ENCODE data around the gene LNX1. TPM values are rescaled to one million over a fixed set of nuclear protein-coding genes. Genes with fewer than 3 reads are reported as not detected.

LNX1 gene
- total RNA-seq, 1 donor from 2014 or later: 3.3 TPM

DNA sequence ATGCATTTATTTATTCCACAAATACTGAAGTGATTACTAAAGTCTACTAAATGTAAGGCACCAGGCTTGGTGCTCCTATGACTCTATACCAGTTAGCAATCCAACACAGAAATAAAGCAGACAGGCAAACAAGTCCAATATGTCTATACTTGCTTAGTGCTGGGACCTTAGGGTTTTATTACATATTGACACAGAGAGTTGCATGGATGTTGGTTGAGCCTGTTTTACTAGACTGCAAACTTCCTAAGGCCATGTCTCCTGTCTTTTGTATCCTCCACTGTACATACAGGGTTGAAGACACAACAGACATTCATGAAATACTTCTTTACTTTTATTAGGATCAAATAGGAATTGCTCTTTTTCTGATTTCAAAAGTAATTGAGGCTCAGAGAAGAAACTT lies 69.0 kb downstream of the LNX1 start:
- TF ChIP-seq, protein P1, sequence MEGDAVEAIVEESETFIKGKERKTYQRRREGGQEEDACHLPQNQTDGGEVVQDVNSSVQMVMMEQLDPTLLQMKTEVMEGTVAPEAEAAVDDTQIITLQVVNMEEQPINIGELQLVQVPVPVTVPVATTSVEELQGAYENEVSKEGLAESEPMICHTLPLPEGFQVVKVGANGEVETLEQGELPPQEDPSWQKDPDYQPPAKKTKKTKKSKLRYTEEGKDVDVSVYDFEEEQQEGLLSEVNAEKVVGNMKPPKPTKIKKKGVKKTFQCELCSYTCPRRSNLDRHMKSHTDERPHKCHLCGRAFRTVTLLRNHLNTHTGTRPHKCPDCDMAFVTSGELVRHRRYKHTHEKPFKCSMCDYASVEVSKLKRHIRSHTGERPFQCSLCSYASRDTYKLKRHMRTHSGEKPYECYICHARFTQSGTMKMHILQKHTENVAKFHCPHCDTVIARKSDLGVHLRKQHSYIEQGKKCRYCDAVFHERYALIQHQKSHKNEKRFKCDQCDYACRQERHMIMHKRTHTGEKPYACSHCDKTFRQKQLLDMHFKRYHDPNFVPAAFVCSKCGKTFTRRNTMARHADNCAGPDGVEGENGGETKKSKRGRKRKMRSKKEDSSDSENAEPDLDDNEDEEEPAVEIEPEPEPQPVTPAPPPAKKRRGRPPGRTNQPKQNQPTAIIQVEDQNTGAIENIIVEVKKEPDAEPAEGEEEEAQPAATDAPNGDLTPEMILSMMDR (conservative IDR thresholded peaks at IDR 0.05; ENCODE audit: low read depth, low read length): no peak

DNA sequence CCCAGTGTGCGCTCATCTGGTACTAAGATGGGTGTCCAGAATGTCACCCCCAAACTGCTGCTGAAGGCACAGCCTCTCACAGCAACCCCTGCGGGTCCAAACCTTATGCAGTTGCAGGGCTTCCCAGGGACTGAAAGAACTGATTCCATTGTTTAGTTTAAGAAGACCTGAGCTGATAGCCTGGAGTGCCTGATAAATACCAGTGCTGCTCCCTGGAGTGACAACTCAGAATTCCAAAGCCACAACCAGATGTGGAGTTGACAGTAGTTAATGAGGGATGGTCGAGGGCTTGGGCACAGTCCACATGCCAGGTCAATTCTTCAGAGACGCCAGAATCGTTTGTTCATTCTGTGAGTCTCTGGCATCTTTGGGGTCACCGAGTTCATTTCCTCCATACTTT lies 71.2 kb downstream of the LNX1 start:
- no peak for DNase-seq (ENCODE audit: low read depth)
- no peak overlapping the region for H3K4me3 ChIP-seq (ENCODE audit: low read depth, low read length)
- TF ChIP-seq, protein P1 (conservative IDR thresholded peaks at IDR 0.05; ENCODE audit: low read depth, low read length): no peak

More for the DNA sequence above, 69.0 kb downstream of the LNX1 start:
- no peak for DNase-seq (ENCODE audit: low read depth)
- H3K4me3 ChIP-seq (ENCODE audit: low read depth, low read length): no peak overlapping the region

DNA sequence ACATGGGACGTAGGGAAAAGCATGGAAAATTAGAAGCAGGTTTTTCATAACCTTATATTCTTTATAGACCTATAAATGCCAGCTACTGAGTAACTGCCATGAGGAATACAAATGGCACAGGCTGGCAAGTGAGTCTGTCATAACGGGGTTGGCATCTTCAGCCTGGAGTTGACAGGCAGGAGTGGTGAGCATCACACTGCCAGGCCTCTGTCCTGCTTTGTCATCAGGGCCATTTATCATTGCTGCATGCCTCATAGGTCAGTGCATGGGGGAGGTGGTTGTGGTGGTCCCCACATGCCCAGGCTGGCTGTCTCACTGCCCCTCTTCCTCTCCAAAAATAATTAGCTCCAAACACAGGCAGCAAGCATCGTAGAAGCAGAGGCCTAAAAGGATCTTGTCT lies 72.5 kb downstream of the LNX1 start:
- H3K4me3 ChIP-seq (ENCODE audit: low read depth, low read length): no peak overlapping the region
- no peak for DNase-seq (ENCODE audit: low read depth)
- TF ChIP-seq, protein P1 (conservative IDR thresholded peaks at IDR 0.05; ENCODE audit: low read depth, low read length): no peak

DNA sequence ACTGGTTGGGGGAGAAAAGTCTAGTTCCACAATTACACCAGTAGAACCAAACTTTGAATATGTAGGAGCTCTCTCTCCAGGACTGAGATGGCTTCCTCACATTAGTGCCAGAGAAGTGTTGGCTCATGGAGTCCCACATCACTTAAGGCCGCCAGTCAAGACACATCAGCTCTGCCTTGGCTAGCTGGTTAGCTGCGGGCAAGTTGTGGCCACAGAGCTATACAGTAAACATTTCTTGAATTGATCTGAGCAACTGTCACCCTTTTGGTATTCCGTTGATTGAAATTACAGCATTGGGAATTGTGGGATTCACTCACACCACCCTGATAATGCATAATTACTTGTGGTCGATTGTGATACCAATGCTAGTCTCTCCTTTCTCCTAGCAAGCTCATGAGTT lies 76.2 kb downstream of the LNX1 start:
- no peak for DNase-seq (ENCODE audit: low read depth)
- TF ChIP-seq, protein P1 (conservative IDR thresholded peaks at IDR 0.05; ENCODE audit: low read depth, low read length): no peak
- H3K4me3 ChIP-seq (ENCODE audit: low read depth, low read length): no peak overlapping the region

DNA sequence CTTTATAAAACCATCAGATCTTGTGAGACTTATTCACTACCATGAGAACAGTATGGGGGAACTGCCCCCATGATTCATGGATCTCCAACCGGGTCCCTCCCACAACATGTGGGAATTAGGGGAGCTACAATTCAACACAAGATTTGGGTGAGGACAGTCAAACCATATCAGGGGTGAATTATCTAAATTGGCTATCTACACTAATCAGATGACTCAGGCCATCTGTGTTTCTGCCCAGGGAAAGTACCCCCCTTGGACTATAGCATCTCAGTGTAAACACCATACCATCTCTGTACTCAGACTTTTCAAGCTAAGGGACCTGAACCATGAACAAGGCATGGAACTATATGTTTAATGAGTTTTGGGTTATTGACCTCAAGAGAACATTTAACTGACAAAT lies 76.8 kb downstream of the LNX1 start:
- H3K4me3 ChIP-seq (ENCODE audit: low read depth, low read length): no peak overlapping the region
- no peak for DNase-seq (ENCODE audit: low read depth)
- TF ChIP-seq, protein P1 (conservative IDR thresholded peaks at IDR 0.05; ENCODE audit: low read depth, low read length): no peak

DNA sequence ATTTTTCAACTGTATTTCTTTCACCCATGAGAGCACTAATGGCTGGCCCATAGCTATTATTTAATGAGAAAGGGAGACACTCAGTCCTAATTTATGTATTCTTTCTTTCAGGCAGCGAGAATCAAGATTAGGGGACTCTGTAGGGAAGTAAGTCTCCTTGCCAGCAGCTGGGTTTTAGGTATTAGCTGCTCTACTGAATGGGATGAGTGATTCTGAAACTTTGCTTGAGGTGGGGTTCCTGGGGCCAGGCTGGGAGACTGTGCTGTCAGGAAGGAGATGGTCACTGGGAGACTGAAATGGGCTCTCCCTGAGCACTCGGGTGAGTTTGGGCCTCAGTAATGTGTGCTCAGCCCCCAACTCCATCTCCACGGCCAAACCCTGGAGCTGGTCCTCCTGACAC lies 78.7 kb downstream of the LNX1 start:
- TF ChIP-seq, protein P1 (conservative IDR thresholded peaks at IDR 0.05; ENCODE audit: low read depth, low read length): no peak
- H3K4me3 ChIP-seq (ENCODE audit: low read depth, low read length): no peak overlapping the region
- DNase-seq (ENCODE audit: low read depth): no peak

DNA sequence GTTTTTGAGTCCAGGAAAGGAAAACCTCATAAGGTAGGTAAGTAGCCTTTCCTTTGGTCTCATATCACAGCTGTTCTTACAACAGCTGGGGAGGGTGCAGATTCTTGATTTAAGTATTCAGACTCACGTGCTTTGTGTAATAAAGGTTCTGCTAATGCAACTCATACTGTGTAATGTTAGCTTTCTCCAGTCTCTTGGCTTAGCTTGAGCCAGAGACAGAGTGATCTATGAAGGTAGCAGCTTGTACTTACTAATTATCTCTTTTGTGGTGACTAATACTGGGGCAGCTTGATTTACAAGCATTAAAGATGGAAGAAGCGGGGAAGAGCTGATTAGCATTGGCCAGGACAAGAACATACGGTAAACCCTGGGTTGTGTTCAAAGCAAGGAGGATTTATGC lies 80.3 kb downstream of the LNX1 start:
- DNase-seq (ENCODE audit: low read depth): no peak
- H3K4me3 ChIP-seq (ENCODE audit: low read depth, low read length): no peak overlapping the region

More for the DNA sequence above, 80.3 kb downstream of the LNX1 start:
- TF ChIP-seq, protein P1 (conservative IDR thresholded peaks at IDR 0.05; ENCODE audit: low read depth, low read length): no peak
